ENCODE results near the gene AVP. TPM values are rescaled to one million over a fixed set of nuclear protein-coding genes. Genes with fewer than 3 reads are reported as not detected.
A peak's percentile ranks its signal among the peaks of the same experiment; 100 is the strongest.

Gene AVP
- total and polyA plus RNA-seq, 2 donors from 2014 or later = 2.1 TPM; not detected in 1

- H3K9me3 ChIP-seq (ENCODE audit: control insufficient read depth in 2 of 3, insufficient read depth in 1 of 3, low read length in 3 of 3) = no peaks in the 10 kb centered on the region
- H3K27ac ChIP-seq (ENCODE audit: low read depth in 2 of 2, low read length in 2 of 2) = no peak overlapping the region
- TF ChIP-seq, protein P1, sequence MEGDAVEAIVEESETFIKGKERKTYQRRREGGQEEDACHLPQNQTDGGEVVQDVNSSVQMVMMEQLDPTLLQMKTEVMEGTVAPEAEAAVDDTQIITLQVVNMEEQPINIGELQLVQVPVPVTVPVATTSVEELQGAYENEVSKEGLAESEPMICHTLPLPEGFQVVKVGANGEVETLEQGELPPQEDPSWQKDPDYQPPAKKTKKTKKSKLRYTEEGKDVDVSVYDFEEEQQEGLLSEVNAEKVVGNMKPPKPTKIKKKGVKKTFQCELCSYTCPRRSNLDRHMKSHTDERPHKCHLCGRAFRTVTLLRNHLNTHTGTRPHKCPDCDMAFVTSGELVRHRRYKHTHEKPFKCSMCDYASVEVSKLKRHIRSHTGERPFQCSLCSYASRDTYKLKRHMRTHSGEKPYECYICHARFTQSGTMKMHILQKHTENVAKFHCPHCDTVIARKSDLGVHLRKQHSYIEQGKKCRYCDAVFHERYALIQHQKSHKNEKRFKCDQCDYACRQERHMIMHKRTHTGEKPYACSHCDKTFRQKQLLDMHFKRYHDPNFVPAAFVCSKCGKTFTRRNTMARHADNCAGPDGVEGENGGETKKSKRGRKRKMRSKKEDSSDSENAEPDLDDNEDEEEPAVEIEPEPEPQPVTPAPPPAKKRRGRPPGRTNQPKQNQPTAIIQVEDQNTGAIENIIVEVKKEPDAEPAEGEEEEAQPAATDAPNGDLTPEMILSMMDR (IDR thresholded peaks at IDR 0.05; ENCODE audit: borderline replicate concordance, extremely low read depth, insufficient read depth) = no peak
- peak in 1 of 5 donors; percentile 51 for DNase-seq
- H3K4me3 ChIP-seq (ENCODE audit: low read length in 3 of 3) = no peak overlapping the region
- intact Hi-C loops (cut with DNase I) = no loop called here
- H3K27me3 ChIP-seq (ENCODE audit: control insufficient read depth, insufficient read depth, low read length) = no peaks in the 10 kb centered on the region
- peaks cover 0 to 5% (median 2%) of the 10 kb centered on the region in 3 donors for H3K36me3 ChIP-seq (ENCODE audit: control insufficient read depth in 2 of 3, insufficient read depth in 3 of 3, low read length in 3 of 3)
- no peak for FAIRE-seq
- no peak overlapping the region for H3K9ac ChIP-seq (ENCODE audit: low read length in 3 of 3)
- H3K4me1 ChIP-seq (ENCODE audit: control insufficient read depth in 2 of 3, insufficient read depth in 2 of 3, low read depth in 1 of 3, low read length in 3 of 3) = no peaks in the 10 kb centered on the region
Observed at GRCh38 chr20:3107464-3108025, 23.0 kb upstream of the AVP start.

- H3K4me3 ChIP-seq (ENCODE audit: low read length in 3 of 3) = no peak overlapping the region
- DNase-seq = peak in 1 of 5 donors; percentile 54
- H3K4me1 ChIP-seq (ENCODE audit: control insufficient read depth in 2 of 3, insufficient read depth in 2 of 3, low read depth in 1 of 3, low read length in 3 of 3) = no peaks in the 10 kb centered on the region
- TF ChIP-seq, protein P1 (IDR thresholded peaks at IDR 0.05; ENCODE audit: borderline replicate concordance, extremely low read depth, insufficient read depth) = no peak
- no peaks in the 10 kb centered on the region for H3K27me3 ChIP-seq (ENCODE audit: control insufficient read depth, insufficient read depth, low read length)
- intact Hi-C loops (cut with DNase I) = no loop called here
- FAIRE-seq = no peak
- no peak overlapping the region for H3K27ac ChIP-seq (ENCODE audit: low read depth in 2 of 2, low read length in 2 of 2)
- no peak overlapping the region for H3K9ac ChIP-seq (ENCODE audit: low read length in 3 of 3)
- H3K9me3 ChIP-seq (ENCODE audit: control insufficient read depth in 2 of 3, insufficient read depth in 1 of 3, low read length in 3 of 3) = no peaks in the 10 kb centered on the region
- peaks cover 0 to 5% (median 2%) of the 10 kb centered on the region in 3 donors for H3K36me3 ChIP-seq (ENCODE audit: control insufficient read depth in 2 of 3, insufficient read depth in 3 of 3, low read length in 3 of 3)
Observed at GRCh38 chr20:3106658-3107463, 22.3 kb upstream of the AVP start.

DNA sequence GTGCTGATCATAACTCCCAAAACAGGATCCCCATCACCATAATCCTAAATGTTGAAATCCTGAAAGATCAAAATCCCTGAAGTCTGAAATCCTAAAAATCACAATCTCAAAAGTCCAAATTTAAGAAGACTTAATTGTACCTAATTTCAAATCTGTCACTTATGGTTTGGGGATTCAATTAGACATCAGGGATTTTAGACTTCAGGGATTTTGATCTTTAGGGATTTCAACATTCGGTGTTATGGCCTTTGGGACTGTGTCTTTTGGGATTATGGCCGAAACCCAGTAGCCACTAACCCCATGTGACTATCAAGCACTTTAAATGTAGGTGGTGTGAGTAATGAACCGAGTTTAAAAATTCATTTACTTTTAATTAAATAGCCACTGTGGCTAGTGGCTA, 21.7 kb upstream of the AVP start:
- Histone ChIP-seq H3K4me3 (ENCODE audit: low read length in 3 of 3) (no peak overlapping the region), H3K9me3 (ENCODE audit: control insufficient read depth in 2 of 3, insufficient read depth in 1 of 3, low read length in 3 of 3) (no peaks in the 10 kb centered on the region), H3K4me1 (ENCODE audit: control insufficient read depth in 2 of 3, insufficient read depth in 2 of 3, low read depth in 1 of 3, low read length in 3 of 3) (no peaks in the 10 kb centered on the region), H3K27ac (ENCODE audit: low read depth in 2 of 2, low read length in 2 of 2) (no peak overlapping the region), H3K36me3 (ENCODE audit: control insufficient read depth in 2 of 3, insufficient read depth in 3 of 3, low read length in 3 of 3) (peaks cover 0 to 5% (median 0%) of the 10 kb centered on the region in 3 donors), H3K9ac (ENCODE audit: low read length in 3 of 3) (no peak overlapping the region), H3K27me3 (ENCODE audit: control insufficient read depth, insufficient read depth, low read length) (no peaks in the 10 kb centered on the region)
- FAIRE-seq (no peak), DNase-seq (no peak)
- intact Hi-C loops (cut with DNase I) = no loop called here
- TF ChIP-seq, protein P1 (IDR thresholded peaks at IDR 0.05; ENCODE audit: borderline replicate concordance, extremely low read depth, insufficient read depth) = no peak

Data from kidney (tissue), 14 donors.